Measurements from ENCODE around the gene COPS8.

Gene COPS8

DNA sequence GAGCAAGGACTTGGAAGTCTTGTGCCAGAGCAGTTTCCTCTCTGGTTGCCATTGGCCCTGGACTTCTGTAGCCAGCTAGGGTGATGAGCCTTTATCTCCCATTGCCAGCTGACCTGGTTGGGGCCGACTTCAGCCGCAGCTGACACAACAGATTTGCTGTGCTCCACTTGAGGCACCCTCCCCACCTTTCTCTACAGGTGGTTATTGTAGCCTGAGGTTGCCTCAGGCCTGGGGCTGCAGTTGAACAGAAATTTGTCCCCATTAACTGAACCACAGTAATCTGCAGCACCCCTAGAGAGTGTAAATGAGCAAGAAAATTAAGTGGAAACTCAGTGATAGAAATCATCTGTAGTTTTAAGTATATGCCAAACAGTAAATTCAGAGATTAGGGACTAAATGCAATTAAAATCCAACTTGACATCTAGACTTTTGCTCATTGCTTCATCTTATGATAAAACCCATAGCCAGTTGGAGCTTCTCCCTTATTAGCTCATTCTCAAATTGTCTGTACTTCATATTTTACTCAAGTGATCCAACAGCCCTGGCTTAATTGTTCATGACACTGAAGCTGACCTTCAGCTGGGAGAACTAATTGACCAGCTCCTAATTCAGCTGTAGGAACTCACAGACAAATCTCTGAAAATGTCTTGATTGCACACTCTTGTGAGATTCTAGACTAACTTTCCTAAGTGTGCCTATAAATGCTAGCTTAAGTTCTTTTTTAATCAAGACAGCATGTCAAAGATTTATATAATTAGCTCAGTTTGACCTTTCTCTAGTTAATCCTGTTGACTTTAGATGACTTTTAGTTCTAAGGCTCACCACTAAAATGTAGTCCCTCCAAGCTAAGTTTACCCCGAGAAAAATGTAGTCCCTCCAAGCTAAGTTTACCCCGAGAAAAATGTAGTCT lies 48.9 kb downstream of the COPS8 start:
- no peak for DNase-seq

GRCh38 chr2:237136824-237137223 lies 51.1 kb downstream of the COPS8 start:
- DNase-seq: no peak

- no peak for DNase-seq
These were observed 52.1 kb downstream of the COPS8 start for GRCh38 chr2:237137626-237138323.

GRCh38 chr2:237139123-237139675 lies 53.5 kb downstream of the COPS8 start:
- DNase-seq: no peak

DNA sequence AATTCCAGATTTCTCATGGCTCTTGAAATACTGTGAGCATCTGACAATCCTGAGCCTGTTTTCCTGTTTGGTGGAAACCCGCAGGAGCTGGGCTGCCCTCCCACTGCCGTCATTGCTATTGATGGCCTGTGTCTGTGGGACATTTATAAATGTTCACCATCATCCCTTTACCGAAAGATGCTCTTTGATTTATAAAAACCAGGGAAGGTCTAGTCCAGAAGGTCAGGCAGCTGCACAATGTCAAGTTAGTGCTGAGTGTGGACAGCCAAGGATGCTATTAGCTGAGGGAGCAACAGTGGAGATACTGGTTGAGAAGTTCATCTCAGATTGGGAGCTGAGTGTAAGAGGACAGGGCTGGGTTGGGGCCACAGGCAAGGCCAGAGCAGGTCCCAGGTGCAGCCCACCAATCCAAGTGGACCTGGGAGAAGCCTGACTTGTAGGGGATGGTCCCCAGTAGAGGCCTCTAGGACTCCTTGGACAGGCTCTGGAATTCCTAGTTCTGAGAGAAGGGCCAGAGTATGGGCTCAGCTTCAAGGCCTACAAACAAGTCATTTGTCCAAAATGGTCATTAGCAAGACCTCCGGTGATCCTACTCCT lies 55.1 kb downstream of the COPS8 start:
- DNase-seq: no peak

DNA sequence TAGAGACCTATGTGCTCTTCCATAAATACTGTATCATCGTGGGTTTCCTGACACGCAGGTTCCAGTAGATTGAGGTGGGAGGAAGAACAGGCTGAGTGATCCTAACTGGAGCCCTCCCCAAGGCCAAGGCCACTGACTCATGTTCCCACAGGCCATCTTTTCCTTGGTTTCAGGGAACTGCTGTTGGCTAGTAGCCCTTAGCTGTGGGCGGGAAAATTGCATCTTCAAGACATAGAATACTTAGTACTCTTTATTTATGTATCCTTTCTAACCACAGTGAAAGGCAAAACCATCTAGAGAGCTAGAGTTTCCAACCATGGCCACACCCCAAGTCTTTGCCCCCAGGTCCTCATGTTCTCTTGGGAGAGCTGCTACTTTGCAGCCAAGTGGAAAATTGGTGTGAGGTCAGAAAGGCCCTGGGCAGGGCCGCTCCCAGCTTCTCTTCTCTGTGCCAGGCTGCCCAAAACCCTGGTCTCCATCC lies 55.9 kb downstream of the COPS8 start:
- no peak for DNase-seq

GRCh38 chr2:237143118-237143517 lies 57.4 kb downstream of the COPS8 start:
- DNase-seq: no peak

GRCh38 chr2:237143676-237144440 lies 58.2 kb downstream of the COPS8 start:
- DNase-seq: no peak

- DNase-seq: no peak
These were observed 58.8 kb downstream of the COPS8 start for GRCh38 chr2:237144516-237144915.

DNA sequence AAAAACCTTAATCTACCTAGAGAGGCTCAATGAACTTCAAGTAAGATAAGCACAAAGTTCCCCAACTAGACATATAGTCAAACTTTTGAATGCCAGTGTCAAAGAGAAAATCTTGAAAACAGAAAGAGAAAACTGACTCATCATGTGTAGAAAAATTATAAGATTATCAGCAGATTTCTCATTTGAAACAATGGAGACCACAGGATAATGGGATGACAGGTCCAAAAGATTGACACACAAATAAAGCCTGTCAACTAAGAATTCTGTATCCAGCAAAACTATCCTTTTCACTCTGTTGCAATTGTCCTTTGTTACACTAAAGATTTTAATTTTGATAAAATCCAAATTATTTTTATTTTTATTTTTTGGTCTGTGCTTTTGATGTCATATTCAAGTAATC lies 61.6 kb downstream of the COPS8 start:
- DNase-seq: no peak

DNA sequence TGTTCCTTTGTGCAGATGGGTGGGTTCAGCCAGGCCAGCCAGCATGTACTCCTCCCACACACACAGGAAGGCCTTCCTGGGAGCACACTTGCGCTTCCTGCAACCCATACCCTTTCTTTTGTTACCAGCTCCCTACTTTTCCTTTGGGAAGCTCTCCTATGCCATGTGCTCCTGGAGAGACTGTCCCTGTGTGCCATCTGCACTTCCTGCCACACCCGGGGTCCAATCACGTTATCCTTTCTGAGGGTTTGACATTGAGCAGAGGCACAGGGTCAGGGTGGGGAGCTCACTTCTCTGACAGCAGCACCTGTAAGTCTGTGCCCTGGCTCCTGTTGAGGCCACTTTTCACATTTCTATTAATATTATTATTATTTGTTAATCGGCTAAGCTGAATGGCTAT lies 62.9 kb downstream of the COPS8 start:
- no peak for DNase-seq

DNA sequence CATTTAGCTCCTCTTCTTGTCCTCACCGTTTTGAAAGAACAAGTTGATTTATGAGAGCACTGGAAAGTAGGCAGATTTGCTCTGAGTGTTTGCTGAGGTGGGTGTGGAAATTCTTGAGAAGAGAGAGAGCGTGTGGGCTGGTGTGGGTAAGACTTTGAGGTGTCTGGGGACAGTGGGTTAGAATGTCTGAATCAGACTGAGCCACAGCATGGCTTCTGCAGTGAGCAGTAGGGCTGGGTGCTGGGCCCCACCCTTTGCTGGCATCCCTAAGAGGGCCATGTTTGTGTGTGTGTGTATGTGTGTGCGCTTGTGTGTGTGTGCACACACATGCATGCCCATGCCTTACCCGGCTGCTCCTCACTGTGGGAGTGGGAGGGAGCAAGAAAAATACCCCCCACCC lies 63.7 kb downstream of the COPS8 start:
- DNase-seq: no peak
